T-helper 1 cell treated with Interleukin-12 subunit alpha and Interleukin-12 subunit beta and Interleukin-4 antibody, amounts not matched to agents 30 μg/mL and 1 μg/mL, for 36 hours (primary cell): ENCODE data around the gene PPAN.

Experiments
- H3K27ac Mint-ChIP-seq: one replicate; pipeline ENCODE4 v1.8.0; 2021; ENCODE audit warnings: mild to moderate bottlenecking, mixed read lengths
- H3K27me3 Mint-ChIP-seq: one replicate; pipeline ENCODE4 v1.8.0; 2021; ENCODE audit warnings: low read depth, mixed read lengths
- H3K36me3 Mint-ChIP-seq: one replicate; pipeline ENCODE4 v1.8.0; 2021; ENCODE audit warnings: low read depth, mixed read lengths
- H3K4me1 Mint-ChIP-seq: one replicate; pipeline ENCODE4 v1.8.0; 2021; ENCODE audit warnings: low read depth, mixed read lengths
- H3K4me3 Mint-ChIP-seq: one replicate; pipeline ENCODE4 v1.8.0; 2021; ENCODE audit warnings: mild to moderate bottlenecking, moderate library complexity, mixed read lengths
- H3K9me3 Mint-ChIP-seq: one replicate; pipeline ENCODE4 v1.8.0; 2021; ENCODE audit warnings: mixed read lengths

Gene PPAN, protein sequence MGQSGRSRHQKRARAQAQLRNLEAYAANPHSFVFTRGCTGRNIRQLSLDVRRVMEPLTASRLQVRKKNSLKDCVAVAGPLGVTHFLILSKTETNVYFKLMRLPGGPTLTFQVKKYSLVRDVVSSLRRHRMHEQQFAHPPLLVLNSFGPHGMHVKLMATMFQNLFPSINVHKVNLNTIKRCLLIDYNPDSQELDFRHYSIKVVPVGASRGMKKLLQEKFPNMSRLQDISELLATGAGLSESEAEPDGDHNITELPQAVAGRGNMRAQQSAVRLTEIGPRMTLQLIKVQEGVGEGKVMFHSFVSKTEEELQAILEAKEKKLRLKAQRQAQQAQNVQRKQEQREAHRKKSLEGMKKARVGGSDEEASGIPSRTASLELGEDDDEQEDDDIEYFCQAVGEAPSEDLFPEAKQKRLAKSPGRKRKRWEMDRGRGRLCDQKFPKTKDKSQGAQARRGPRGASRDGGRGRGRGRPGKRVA

DNA sequence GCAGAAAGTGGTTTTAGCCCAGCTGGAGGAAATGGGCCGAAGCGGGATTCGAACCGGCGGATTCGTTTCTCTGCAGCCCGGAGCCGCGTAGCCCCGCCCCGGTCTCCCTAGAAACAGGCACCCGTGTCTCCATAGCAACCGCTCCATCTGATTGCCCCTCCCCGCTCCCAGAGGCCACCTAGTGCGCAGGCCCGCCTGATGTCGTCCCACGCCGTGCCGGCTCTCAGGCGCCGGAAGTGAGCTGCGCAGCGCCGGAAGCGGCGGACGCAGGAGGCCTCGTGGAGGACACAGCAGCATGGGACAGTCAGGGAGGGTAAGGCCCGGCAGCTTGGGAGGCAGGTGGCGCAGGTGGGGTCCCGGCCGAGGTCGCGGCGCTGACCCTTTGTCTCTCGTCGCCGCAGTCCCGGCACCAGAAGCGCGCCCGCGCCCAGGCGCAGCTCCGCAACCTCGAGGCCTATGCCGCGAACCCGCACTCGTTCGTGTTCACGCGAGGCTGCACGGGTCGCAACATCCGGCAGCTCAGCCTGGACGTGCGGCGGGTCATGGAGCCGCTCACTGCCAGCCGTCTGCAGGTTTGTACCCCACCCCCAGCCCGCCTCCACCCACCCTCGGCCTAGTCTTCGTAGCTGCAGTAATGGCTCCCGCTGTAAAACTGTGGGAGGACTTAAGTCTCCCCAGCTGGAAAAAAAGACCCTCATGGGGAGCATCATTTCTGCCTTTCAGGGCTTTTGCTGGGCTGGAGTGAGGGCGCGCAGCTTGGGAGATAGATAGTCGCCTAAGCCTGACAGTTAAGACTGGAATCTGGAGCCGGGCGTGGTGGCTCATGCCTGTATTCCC lies at the start of gene PPAN:
TSS of gene PPAN (plus strand) at position 263 of the 837 bp plus-strand sequence. CDS start at position 296, 33 bp downstream.
- Mint-ChIP-seq H3K27me3 (no peaks in the 10 kb centered on the region), H3K9me3 (no peaks in the 10 kb centered on the region), H3K4me1 (peaks cover 43% of the 10 kb centered on the region), H3K27ac (peak within 1 kb of the TSS; percentile 98), H3K4me3 (peak within 1 kb of the TSS; percentile 87), H3K36me3 (peaks cover 24% of the 10 kb centered on the region)

DNA sequence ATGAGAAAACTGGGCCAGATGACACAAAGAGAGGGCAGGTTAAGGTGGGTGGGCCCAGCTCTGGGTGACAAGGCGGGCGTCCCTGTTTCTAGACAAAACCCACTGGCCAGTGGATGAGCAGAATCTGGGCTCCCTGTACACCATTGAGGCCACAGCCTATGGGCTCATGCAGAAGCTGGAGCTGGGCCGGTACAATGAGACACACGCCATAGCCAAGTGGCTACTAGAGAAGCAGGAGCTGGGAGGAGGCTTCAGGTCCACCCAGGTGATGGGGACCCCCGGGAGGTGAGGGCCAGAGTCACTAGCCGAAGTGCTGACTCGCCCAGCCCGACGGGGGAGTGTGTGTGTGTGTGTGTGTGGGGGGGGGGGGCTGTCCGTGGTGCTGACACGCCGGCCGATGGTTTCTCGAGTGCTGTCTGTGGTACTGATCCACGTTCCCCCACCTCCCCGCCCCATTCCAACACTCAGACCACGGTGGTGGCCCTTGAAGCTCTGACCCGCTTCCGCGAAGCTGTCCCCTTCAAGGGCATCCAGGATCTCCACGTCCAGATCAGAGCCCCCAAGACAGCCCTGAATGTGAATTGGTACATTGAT lies 44.3 kb upstream of the PPAN start:
- Mint-ChIP-seq H3K9me3 (no peaks in the 10 kb centered on the region), H3K4me3 (no peak overlapping the region), H3K4me1 (no peaks in the 10 kb centered on the region), H3K27ac (no peak overlapping the region), H3K36me3 (no peaks in the 10 kb centered on the region), H3K27me3 (peaks cover 12% of the 10 kb centered on the region)

GRCh38 chr19:10068205-10068604 lies 38.0 kb upstream of the PPAN start:
- peaks cover 12% of the 10 kb centered on the region for H3K27me3 Mint-ChIP-seq
- H3K4me1 Mint-ChIP-seq = peaks cover 7% of the 10 kb centered on the region
- peaks cover 4% of the 10 kb centered on the region for H3K9me3 Mint-ChIP-seq
- no peak overlapping the region for H3K4me3 Mint-ChIP-seq
- no peak overlapping the region for H3K27ac Mint-ChIP-seq
- H3K36me3 Mint-ChIP-seq = no peaks in the 10 kb centered on the region

- no peak overlapping the region for H3K4me3 Mint-ChIP-seq
- H3K4me1 Mint-ChIP-seq = peaks cover 7% of the 10 kb centered on the region
- no peaks in the 10 kb centered on the region for H3K36me3 Mint-ChIP-seq
- H3K27ac Mint-ChIP-seq = no peak overlapping the region
- peaks cover 7% of the 10 kb centered on the region for H3K27me3 Mint-ChIP-seq
- H3K9me3 Mint-ChIP-seq = peaks cover 5% of the 10 kb centered on the region
Observed at GRCh38 chr19:10069046-10069445, 37.1 kb upstream of the PPAN start.

DNA sequence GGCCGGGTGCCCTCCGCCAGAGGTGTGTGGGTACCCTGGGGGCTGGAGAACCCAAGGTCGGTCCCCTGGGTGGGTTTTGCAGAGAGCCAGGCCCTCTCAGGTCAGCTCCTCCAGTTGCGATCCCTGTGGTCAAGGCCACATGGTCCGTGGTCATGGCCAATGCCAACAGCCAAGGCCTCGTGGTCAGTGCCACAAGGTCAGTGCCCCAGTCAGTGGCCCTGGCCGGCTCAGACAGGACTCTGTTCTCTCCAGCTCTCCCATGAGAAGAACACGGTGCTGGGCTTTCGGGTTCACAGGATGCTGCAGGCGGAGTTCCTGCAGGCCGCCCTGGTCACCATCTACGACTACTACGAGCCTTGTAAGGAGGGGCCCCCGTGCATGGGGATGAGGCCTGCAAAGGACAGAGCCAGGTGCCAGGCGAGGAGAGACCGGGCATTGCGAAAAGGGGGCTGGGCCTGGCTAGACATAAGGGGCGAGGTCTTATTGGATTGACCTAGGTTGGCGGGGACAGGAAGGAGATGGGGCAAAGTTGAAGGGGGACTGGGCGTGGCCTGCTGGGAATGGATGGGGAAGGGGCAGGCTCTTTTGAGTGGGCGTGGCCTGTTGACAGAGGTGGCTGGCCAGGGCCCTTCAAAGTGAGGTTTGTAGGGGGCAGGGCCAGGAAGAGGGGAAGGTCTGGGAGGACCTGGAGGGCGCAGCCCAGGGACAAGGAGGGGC lies 35.3 kb upstream of the PPAN start:
- Mint-ChIP-seq H3K4me3 (no peak overlapping the region), H3K27ac (no peak overlapping the region), H3K36me3 (no peaks in the 10 kb centered on the region), H3K27me3 (peaks cover 6% of the 10 kb centered on the region), H3K4me1 (peaks cover 7% of the 10 kb centered on the region), H3K9me3 (peaks cover 8% of the 10 kb centered on the region)

GRCh38 chr19:10074153-10074552 lies 32.0 kb upstream of the PPAN start:
- Mint-ChIP-seq H3K4me3 (no peak overlapping the region), H3K9me3 (peaks cover 8% of the 10 kb centered on the region), H3K4me1 (peaks cover 2% of the 10 kb centered on the region), H3K36me3 (no peaks in the 10 kb centered on the region), H3K27me3 (peaks cover 14% of the 10 kb centered on the region), H3K27ac (no peak overlapping the region)

DNA sequence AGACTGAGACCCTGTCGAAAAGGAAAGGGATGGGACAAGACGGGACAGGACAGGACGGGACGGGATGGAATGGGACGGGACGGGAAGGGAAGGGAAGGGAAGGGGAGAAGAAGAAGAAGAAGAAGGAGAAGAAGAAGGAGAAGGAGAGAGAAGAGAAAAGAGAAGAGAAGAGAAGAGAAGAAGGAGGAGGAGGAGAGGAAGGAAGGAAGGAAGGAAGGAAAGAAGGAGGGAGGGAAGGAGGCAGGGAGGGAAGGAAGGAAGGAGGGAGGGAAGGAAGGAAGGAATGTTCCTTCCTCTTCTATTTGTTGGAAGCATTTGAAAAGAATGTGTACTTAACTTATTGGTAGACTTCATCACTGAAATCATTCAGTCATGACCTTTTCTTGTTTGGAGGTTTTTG lies 29.6 kb upstream of the PPAN start:
- Mint-ChIP-seq H3K9me3 (peaks cover 7% of the 10 kb centered on the region), H3K4me1 (peaks cover 2% of the 10 kb centered on the region), H3K27me3 (peaks cover 17% of the 10 kb centered on the region), H3K27ac (no peak overlapping the region), H3K4me3 (no peak overlapping the region), H3K36me3 (no peaks in the 10 kb centered on the region)

- H3K36me3 Mint-ChIP-seq = no peaks in the 10 kb centered on the region
- peaks cover 18% of the 10 kb centered on the region for H3K27me3 Mint-ChIP-seq
- peaks cover 4% of the 10 kb centered on the region for H3K9me3 Mint-ChIP-seq
- H3K27ac Mint-ChIP-seq = no peak overlapping the region
- peaks cover 2% of the 10 kb centered on the region for H3K4me1 Mint-ChIP-seq
- no peak overlapping the region for H3K4me3 Mint-ChIP-seq
Observed at GRCh38 chr19:10078329-10078728, 27.8 kb upstream of the PPAN start.

- peaks cover 18% of the 10 kb centered on the region for H3K27me3 Mint-ChIP-seq
- peaks cover 2% of the 10 kb centered on the region for H3K4me1 Mint-ChIP-seq
- H3K9me3 Mint-ChIP-seq = peaks cover 3% of the 10 kb centered on the region
- H3K36me3 Mint-ChIP-seq = no peaks in the 10 kb centered on the region
- H3K4me3 Mint-ChIP-seq = no peak overlapping the region
- H3K27ac Mint-ChIP-seq = no peak overlapping the region
Observed at GRCh38 chr19:10079031-10079453, 27.1 kb upstream of the PPAN start.

DNA sequence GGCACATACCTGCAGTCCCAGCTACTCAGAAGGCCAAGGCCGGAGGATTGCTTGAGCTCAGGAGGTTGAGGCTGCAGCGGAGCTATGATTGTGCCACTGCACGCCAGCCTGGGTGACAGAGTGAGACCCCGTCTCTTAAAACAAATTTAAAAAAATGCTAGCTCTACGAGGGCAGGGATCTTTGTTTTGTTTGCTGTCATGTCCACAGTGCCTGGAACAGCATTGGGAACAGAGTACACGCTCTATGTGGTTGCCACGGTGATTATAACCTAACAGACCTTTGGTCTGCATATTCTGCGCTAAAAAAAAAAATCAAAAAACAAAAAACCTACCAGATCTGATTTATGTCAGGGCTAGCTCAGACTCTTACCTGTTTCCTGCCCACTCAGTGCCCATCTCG lies 22.3 kb upstream of the PPAN start:
- H3K4me3 Mint-ChIP-seq = no peak overlapping the region
- peaks cover 12% of the 10 kb centered on the region for H3K4me1 Mint-ChIP-seq
- H3K27me3 Mint-ChIP-seq = peaks cover 3% of the 10 kb centered on the region
- no peak overlapping the region for H3K27ac Mint-ChIP-seq
- H3K36me3 Mint-ChIP-seq = peaks cover 10% of the 10 kb centered on the region
- no peaks in the 10 kb centered on the region for H3K9me3 Mint-ChIP-seq

DNA sequence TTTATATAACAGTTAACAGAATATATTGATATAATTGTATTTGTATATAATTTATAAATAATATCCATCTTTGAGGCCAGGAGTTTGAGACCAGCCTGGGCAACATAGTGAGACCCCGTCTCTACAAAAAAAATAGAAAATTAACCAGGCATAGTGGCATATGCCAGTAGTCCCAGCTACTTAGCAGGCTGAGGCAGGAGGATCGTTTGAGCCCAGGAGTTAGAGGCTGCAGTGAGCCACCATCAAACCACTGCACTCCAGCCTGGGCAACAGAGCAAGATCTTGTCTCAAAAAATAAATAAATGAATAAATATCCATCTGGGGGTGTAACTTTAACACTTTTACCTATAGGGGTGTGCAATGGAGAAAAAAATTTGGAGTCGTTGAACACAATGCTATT lies 21.4 kb upstream of the PPAN start:
- no peak overlapping the region for H3K27ac Mint-ChIP-seq
- no peaks in the 10 kb centered on the region for H3K9me3 Mint-ChIP-seq
- peaks cover 12% of the 10 kb centered on the region for H3K4me1 Mint-ChIP-seq
- H3K27me3 Mint-ChIP-seq = peaks cover 3% of the 10 kb centered on the region
- H3K36me3 Mint-ChIP-seq = peaks cover 15% of the 10 kb centered on the region
- peak overlapping the region; percentile 87 for H3K4me3 Mint-ChIP-seq

DNA sequence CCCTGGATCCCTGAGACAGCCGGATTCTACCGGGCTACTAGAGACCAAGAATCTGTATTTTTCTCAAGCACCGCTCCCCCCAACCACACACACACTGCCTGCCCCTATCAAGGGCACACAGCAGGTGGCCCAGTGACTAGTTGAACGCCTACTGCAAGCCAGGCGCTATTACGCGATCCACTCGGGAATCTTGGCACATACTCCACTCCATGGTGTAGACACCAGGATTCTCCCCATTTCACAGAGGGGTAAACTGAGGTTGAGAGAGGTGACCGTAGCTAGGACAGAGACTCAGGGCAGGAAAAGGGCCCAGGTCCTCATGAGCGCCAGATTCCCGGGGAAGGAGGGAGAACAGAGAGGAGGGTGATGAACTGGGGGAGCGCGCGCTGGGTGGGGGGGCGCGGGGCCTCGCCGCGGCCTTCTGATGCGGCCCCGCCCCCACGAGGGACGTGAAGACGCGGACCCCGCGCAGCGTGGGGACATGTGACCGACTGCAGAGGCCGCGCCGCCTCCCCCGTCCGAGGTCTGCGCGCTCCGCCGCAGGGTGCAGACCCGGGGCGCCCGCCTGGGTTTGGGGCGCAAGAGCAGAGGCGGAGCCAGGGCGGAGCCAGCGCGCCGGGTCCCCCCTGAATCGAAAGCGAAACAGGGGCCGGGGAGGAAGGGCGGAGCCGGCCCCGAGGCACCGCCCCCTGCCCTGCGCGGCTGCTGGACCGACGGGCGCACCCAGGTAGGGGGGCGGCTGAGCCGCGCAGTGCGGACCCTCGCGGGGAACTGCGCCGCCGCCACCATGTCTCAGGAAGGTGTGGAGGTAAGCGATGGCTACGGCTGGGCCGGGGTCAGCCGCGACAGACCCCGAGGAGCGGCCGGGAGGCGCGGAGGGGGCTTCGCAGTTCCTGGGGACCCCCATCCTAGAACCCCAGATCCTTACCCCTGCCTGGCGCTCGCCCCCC lies 20.2 kb upstream of the PPAN start, which contains the start of gene SHFL:
TSS of gene SHFL (plus strand) at position 677 of the 950 bp plus-strand sequence. CDS start at position 788, 111 bp downstream.
- Mint-ChIP-seq H3K4me3 (peak within 1 kb of the TSS; percentile 87), H3K9me3 (no peaks in the 10 kb centered on the region), H3K27me3 (peaks cover 3% of the 10 kb centered on the region), H3K27ac (peak within 1 kb of the TSS; percentile 85), H3K36me3 (peaks cover 17% of the 10 kb centered on the region), H3K4me1 (peaks cover 12% of the 10 kb centered on the region)

DNA sequence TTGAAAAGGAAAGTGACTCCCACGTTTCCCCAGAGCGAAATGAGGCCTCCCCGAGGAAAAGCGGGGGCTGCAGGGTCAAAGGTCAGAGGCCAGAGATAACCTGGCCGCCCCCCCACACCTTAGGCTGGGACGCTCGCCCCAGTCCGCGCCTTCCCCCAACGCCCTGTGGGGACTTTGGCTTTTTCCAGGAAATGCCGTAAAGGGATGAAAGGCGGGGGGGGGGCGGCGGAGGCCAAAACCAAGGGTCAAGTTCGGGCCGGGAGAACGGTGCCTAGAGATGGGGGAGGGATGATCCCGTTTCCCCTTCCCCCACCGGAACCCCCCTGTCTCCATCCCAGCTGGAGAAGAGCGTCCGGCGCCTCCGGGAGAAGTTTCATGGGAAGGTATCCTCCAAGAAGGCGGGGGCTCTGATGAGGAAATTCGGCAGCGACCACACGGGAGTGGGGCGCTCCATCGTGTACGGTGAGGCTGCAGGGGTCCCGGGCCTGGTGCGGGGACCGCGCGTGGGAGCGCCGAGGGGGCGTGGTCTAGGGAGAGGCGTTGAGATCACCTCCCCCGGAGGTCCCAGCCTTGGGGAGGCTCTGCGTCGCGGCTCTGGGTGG lies 19.5 kb upstream of the PPAN start:
- Mint-ChIP-seq H3K9me3 (no peaks in the 10 kb centered on the region), H3K27me3 (no peaks in the 10 kb centered on the region), H3K4me1 (peaks cover 12% of the 10 kb centered on the region), H3K4me3 (peak overlapping the region; percentile 87), H3K36me3 (peaks cover 20% of the 10 kb centered on the region), H3K27ac (peak overlapping the region; percentile 73)
